GM12878 (cell line): ENCODE measurements around the gene ANKRD16. TPM values are rescaled to one million over a fixed set of nuclear protein-coding genes. Genes with fewer than 3 reads are reported as not detected.
A peak's percentile ranks its signal among the peaks of the same experiment; 100 is the strongest.

ENCODE experiments used
- ATF2 ChIP-seq: IDR thresholded peaks from 2 replicates; pipeline ENCODE4 v1.6.1; 2012; ENCODE audit warnings: low read length, inconsistent platforms
- BCL11A ChIP-seq: IDR thresholded peaks from 2 replicates; pipeline ENCODE4 v1.6.1; 2011; ENCODE audit warnings: low read depth, low read length
- BRCA1 ChIP-seq: IDR thresholded peaks from 2 replicates; pipeline ENCODE4 v1.6.1; 2011; ENCODE audit warnings: low read depth, low read length, improper control_type of control experiment
- EED ChIP-seq: sonication (generic); IDR thresholded peaks from 2 replicates; pipeline ENCODE4 v1.6.1; 2016; ENCODE audit warnings: antibody characterized with exemption, low read depth
- GABPA ChIP-seq: IDR thresholded peaks from 2 replicates; pipeline ENCODE4 v1.6.1; 2014; ENCODE audit warnings: antibody characterized with exemption, low read depth, mild to moderate bottlenecking, inconsistent platforms
- IRF3 ChIP-seq: fragments of 450-650 bp; IDR thresholded peaks from 2 replicates; pipeline ENCODE4 v1.6.1; 2014; ENCODE audit warnings: mild to moderate bottlenecking
- IRF4 ChIP-seq: IDR thresholded peaks from 2 replicates; pipeline ENCODE4 v1.6.1; 2011; ENCODE audit warnings: low read depth, low read length
- KAT2A ChIP-seq: conservative IDR thresholded peaks from 2 replicates; pipeline ENCODE4 v1.6.1; 2011; ENCODE audit warnings: low read depth, low read length; ENCODE audit not compliant: control insufficient read depth
- KLF5 ChIP-seq: fragments of 450-650 bp; IDR thresholded peaks from 2 replicates; pipeline ENCODE4 v1.6.1; 2014; ENCODE audit warnings: mild to moderate bottlenecking; ENCODE audit not compliant: partially characterized antibody
- MAX ChIP-seq: IDR thresholded peaks from 2 replicates; pipeline ENCODE4 v1.6.1; 2012; ENCODE audit warnings: low read depth, low read length, improper control_type of control experiment
- MEF2B ChIP-seq: fragments of 450-650 bp; IDR thresholded peaks from 2 replicates; pipeline ENCODE4 v1.6.1; 2018; ENCODE audit warnings: mild to moderate bottlenecking, moderate library complexity; ENCODE audit not compliant: partially characterized antibody, poor library complexity, severe bottlenecking
- NFIC ChIP-seq: IDR thresholded peaks from 2 replicates; pipeline ENCODE4 v1.6.1; 2012; ENCODE audit warnings: low read depth, mild to moderate bottlenecking, inconsistent platforms, low read length, moderate library complexity
- NR2C1 ChIP-seq: fragments of 450-650 bp; IDR thresholded peaks from 2 replicates; pipeline ENCODE4 v1.6.1; 2017; ENCODE audit warnings: antibody characterized with exemption, mild to moderate bottlenecking, moderate library complexity
- NR2C2 ChIP-seq: IDR thresholded peaks from 2 replicates; pipeline ENCODE4 v1.6.1; 2011; ENCODE audit warnings: borderline replicate concordance, low read depth; ENCODE audit not compliant: control insufficient read depth, insufficient read length
- PKNOX1 ChIP-seq: fragments of 450-650 bp; IDR thresholded peaks from 2 replicates; pipeline ENCODE4 v1.6.1; 2016; ENCODE audit warnings: mild to moderate bottlenecking
- POLR2A ChIP-seq: IDR thresholded peaks from 2 replicates; pipeline ENCODE4 v1.6.1; 2011; ENCODE audit warnings: low read depth, mild to moderate bottlenecking, low read length
- RAD51 ChIP-seq: fragments of 450-650 bp; IDR thresholded peaks from 2 replicates; pipeline ENCODE4 v1.6.1; 2016; ENCODE audit warnings: moderate library complexity, mild to moderate bottlenecking, inconsistent platforms
- SREBF1 ChIP-seq: IDR thresholded peaks from 2 replicates; pipeline ENCODE4 v1.6.1; 2012; ENCODE audit warnings: mild to moderate bottlenecking, low read length
- SUPT20H ChIP-seq: IDR thresholded peaks from 2 replicates; pipeline ENCODE4 v1.6.1; 2011; ENCODE audit warnings: low read depth, mild to moderate bottlenecking, low read length, moderate library complexity, borderline replicate concordance; ENCODE audit not compliant: control insufficient read depth
- TCF12 ChIP-seq: IDR thresholded peaks from 2 replicates; pipeline ENCODE4 v1.6.1; 2011; ENCODE audit warnings: low read depth, mild to moderate bottlenecking, low read length
- USF1 ChIP-seq: IDR thresholded peaks from 2 replicates; pipeline ENCODE4 v1.6.1; 2011; ENCODE audit warnings: borderline replicate concordance, low read depth, mild to moderate bottlenecking, moderate library complexity, mixed read lengths, low read length; ENCODE audit not compliant: insufficient read depth; ENCODE audit errors: extremely low read length
- WRNIP1 ChIP-seq: IDR thresholded peaks from 2 replicates; pipeline ENCODE4 v1.6.1; 2011; ENCODE audit warnings: low read depth, low read length, improper control_type of control experiment, borderline replicate concordance
- ZBTB40 ChIP-seq: fragments of 450-650 bp; IDR thresholded peaks from 2 replicates; pipeline ENCODE4 v1.6.1; 2016; ENCODE audit warnings: mild to moderate bottlenecking, moderate library complexity, borderline replicate concordance
- ZZZ3 ChIP-seq: IDR thresholded peaks from 2 replicates; pipeline ENCODE4 v1.6.1; 2011; ENCODE audit warnings: low read depth; ENCODE audit not compliant: control insufficient read depth, insufficient read length
- polyA plus RNA-seq, 11 experiments: library from polyadenylated mRNA; depleted of rRNA in 4 of 11; unstranded in 6 of 11; stranded (reverse) in 5 of 11; fragments of >200 nt; fragmentation: Nextera tagmentation in 4 of 11; fragmentation: Illumina TruSeq in 1 of 11; extraction: Ambion mirVana in 4 of 11; extraction: Trizol in 1 of 11; gene quantifications; 1 replicate in 1 of 11; 2 replicates in 10 of 11; pipeline versions ENCODE4 v1.2.1 to v1.2.3, GENCODE V29; 2011 to 2016; ENCODE audit warnings: inconsistent platforms in 2 of 11, missing spikeins in 2 of 11, low read depth in 1 of 11
- total RNA-seq, 4 experiments: library from RNA; depleted of rRNA in 3 of 4; stranded (reverse); fragments of >200 nt in 3 of 4; fragmentation: Illumina TruSeq in 1 of 4; extraction: Trizol in 1 of 4; gene quantifications; 2 replicates each; pipeline versions ENCODE4 v1.2.1 to v1.2.3, GENCODE V29; 2013 to 2021

ANKRD16 gene
- total and polyA plus RNA-seq, 10 of the 15 experiments (the other 5 are each of a cell fraction or from before 2014, with no cell fraction given) = 0.57 to 13.6 (median 4.4) TPM

GRCh38 chr10:5895804-5896203 lies 6.1 kb upstream of the ANKRD16 start (continued):
- TF ChIP-seq NR2C2 (no peak), ZBTB40 (peak; percentile 89), POLR2A (0 out of 2 replicates have a peak, but pooled peaks have one; percentile 30), USF1 (no peak), EED (peak; percentile 66), ATF2 (no peak), KAT2A (no peak), SUPT20H (no peak), SREBF1 (no peak), NFIC (no peak), TCF12 (0 out of 2 replicates have a peak, but pooled peaks have one; percentile 41), IRF3 (no peak), WRNIP1 (no peak), GABPA (no peak), BCL11A (no peak), ZZZ3 (no peak), NR2C1 (no peak), BRCA1 (no peak), MEF2B (no peak), RAD51 (no peak), MAX (no peak), KLF5 (no peak), IRF4 (peak; percentile 58), PKNOX1 (no peak)
